Fibroblast of the aortic adventitia (primary cell): ENCODE measurements around the gene COL18A1. TPM values are rescaled to one million over a fixed set of nuclear protein-coding genes. Genes with fewer than 3 reads are reported as not detected.

Source experiments
- DNase-seq: peaks from one replicate; pipeline ENCODE4 v3.0.0-alpha.2; 2010; ENCODE audit warnings: low read depth
- H3K4me3 ChIP-seq: 2 replicates; pipeline ENCODE4 v1.5.1; 2011; ENCODE audit warnings: low read depth, mild to moderate bottlenecking, control low read depth, low read length, moderate library complexity
- total RNA-seq: library from RNA; depleted of rRNA; stranded (reverse); fragments of >200 nt; gene quantifications from 2 replicates; pipeline ENCODE4 v1.2.3, GENCODE V29; 2012; ENCODE audit warnings: low replicate concordance
- TF ChIP-seq, protein P1 (sequence below): IDR thresholded peaks from 2 replicates; pipeline ENCODE4 v1.5.1; 2011; ENCODE audit warnings: mild to moderate bottlenecking, low read length, control low read depth, inconsistent platforms; ENCODE audit not compliant: insufficient read depth

COL18A1 gene
- total RNA-seq, 1 donor, result 57.9 TPM

DNA sequence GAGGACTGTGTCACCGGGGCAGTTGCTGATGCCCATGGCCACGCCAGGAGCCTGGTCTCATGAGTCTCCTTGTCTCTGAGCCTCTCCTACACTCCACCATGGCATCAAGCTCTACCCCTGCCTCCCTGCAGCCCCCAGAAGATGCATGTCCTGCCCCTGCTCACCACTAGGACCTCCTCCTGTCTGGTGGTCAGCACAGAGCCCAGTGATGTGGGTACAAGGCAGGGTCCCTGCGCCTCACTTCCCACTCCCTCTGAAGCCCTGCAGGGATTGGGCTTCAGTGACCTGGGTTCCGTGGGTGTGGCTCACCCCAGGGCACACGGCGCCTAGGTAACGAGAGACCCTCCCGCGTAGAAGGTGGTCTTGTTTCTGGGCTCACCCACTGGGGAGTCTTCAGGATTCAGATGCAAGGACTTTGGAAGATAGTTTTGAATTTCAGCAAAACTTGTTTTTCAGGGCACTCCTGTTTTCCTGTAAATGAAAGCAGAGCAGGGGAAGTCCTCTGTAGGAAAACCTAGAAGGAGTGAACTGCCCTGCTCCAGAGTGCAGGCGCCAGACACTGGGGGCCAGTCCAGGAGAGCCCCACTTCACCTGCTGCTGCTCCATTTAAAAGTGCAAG lies 2.8 kb downstream of the COL18A1 start:
- no peak overlapping the region for H3K4me3 ChIP-seq
- TF ChIP-seq, protein P1, sequence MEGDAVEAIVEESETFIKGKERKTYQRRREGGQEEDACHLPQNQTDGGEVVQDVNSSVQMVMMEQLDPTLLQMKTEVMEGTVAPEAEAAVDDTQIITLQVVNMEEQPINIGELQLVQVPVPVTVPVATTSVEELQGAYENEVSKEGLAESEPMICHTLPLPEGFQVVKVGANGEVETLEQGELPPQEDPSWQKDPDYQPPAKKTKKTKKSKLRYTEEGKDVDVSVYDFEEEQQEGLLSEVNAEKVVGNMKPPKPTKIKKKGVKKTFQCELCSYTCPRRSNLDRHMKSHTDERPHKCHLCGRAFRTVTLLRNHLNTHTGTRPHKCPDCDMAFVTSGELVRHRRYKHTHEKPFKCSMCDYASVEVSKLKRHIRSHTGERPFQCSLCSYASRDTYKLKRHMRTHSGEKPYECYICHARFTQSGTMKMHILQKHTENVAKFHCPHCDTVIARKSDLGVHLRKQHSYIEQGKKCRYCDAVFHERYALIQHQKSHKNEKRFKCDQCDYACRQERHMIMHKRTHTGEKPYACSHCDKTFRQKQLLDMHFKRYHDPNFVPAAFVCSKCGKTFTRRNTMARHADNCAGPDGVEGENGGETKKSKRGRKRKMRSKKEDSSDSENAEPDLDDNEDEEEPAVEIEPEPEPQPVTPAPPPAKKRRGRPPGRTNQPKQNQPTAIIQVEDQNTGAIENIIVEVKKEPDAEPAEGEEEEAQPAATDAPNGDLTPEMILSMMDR, result no peak
- DNase-seq, result no peak

DNA sequence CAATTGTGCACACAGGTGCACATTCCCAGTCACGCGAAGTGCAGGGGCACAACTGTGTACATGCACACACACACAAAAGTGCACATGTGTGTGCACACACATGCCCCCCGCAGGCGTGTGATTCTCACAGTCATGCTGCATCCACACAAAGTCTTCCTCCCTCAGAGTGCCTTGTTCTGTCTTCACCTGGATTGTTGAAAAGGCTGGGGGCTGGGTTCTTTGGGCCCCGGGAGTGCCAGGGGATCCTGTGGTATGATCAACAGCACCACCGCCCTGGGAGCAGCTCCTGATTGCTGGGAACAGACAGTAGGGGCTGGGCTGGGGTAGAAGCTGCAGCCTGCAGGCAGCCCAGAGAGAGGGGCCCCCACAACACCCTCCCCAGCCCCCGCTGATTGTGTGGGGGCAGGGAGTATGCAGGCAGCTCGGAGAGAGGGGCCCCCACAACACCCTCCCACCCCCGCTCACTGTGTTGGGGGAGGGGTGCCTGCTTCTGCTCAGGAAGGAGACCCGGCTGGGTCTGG lies 3.4 kb downstream of the COL18A1 start:
- H3K4me3 ChIP-seq, result no peak overlapping the region
- DNase-seq, result no peak
- TF ChIP-seq, protein P1, result no peak

DNA sequence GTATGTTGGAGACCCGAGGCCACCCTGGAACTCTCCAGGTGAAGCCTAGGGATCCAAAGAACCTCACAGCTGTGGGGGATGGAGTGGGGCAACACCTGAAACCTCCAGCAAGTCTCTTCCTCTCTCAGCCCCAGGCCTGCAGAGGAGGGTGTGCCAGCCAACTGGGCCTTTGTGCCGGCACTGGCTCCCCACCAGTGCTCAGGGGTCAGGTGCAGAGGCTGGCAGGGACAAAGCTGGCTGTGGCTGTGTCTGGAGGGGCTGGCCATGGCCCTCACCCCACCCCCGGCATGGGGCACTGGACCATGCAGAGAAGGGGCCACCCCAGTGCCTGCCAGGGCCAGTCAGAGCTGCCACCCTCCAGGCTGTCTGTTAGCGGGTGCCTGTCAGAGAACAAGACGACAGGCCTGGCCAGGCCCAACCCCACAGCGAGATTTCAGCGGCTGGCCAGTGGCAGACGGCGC lies 3.9 kb downstream of the COL18A1 start:
- DNase-seq, result no peak
- H3K4me3 ChIP-seq, result no peak overlapping the region
- TF ChIP-seq, protein P1, result no peak

DNA sequence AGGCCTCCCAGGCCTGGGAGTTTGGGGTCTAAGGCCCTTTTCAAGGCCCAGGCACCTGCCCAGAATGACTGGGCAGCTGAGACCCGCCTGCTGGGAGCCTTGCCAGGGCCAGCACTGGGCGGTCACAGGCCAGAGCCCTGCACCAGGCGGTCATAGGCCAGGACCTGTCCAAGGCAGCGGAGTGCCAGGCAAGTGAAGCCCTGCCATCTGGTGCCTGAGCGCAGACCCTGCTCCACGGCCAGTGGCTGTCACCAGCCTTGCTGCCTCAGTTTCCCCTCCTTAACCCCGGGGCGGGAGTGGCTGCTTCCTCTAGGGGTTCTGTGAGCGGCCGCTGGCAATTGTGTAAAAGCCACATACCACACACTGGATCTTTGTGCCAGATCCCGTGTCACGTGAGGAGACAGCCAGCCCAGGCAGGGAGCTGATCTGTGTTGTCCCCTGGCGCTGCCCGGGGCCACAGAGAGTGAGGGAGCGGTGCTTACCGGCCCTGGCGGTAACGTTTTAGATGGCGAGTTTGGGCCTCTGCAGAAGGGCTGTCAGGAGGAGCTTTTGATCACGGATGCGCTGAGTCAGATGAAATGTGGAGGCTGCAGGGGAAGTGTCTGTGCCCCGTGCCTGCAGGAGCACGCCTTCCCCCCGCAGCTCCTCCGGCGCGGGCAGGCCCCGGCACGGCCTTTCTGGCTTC lies 4.6 kb downstream of the COL18A1 start:
- DNase-seq, result no peak
- TF ChIP-seq, protein P1, result no peak

DNA sequence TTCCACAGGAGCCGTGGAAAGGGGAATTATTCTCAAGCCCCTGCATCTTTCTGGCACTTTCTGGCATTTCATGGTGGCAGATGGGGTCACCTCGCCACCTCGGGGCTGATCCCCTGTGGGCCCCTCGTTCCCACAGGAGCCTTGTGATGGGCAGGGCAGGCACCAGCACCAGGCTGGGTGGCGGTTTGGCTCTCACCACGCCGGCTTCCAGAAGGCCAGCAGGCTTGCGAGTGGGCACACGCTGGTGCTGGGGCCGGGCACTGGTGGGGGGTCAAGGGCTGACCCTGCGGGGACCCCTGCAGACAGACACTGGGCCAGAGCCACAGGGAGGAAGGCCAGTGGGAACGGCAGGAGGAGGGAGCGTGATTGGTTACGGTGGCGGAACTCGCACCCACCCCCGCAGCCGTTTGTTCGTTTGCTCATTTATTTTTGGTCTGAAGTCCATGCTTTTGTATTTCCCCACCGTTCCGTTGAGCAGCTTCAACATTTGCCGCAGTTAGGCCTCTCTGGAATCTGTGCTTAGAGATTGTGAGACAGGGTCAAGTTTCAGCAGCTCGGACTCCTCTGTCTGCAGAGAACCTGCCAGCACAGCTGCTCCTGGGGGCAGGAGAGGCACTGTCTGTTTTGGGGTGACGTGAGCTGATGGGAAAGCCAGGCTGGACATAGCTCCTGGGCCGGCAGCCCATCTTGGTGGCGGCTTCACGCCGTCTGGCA lies 5.3 kb downstream of the COL18A1 start:
- no peak for DNase-seq
- TF ChIP-seq, protein P1, result no peak

More for the DNA sequence above, 4.6 kb downstream of the COL18A1 start:
- no peak overlapping the region for H3K4me3 ChIP-seq

DNA sequence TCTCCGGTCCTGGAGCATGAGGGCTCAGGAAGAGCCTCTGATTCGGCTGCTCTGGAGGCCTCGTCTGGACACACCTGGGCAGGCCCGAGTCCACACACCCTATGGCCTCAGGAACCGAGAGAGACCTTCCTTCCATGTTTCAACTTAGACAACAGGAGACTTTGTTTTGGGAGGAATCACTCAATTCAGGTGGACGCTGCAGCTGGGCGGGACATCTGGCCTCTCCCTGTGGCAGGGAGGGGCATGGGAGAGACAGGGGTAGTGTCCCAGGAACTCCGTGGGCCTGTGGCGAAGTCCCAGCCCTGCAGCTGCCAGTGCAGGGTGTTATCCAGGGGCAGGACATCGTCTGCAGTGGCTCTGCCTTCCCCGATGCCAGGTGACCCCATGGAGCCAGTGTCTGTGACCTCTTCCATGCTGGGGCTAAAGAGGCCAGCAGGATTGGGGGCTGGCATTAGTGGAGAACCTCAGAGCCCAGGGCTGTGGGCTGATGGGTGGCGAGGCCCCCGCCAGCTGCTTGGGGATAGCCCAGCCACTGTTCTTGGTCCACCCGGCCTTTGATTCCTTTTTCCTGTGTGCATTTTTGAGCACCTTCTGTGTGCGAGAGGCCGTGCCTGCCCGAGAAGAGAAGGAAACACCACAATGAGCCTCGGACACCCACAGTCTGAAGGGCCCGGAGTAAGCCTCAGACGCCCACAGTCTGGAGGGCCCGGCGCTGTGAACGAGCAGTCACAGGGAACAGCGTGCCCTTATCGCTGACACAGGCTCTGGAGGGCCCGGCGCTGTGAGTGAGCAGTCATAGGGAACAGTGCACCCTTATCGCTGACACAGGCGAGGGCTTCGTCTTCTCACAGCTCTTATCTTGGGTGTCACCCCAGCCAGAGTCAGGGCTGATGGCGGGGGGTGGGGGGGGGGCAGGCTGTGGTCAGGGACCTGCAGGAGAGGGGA lies 6.2 kb downstream of the COL18A1 start:
- no peak for DNase-seq
- H3K4me3 ChIP-seq, result no peak overlapping the region
- TF ChIP-seq, protein P1, result no peak

More for the DNA sequence above, 5.3 kb downstream of the COL18A1 start:
- H3K4me3 ChIP-seq, result no peak overlapping the region
